Endothelial cell of umbilical vein (primary cell): ENCODE measurements around the gene ING1. TPM values are rescaled to one million over a fixed set of nuclear protein-coding genes. Genes with fewer than 3 reads are reported as not detected.

ENCODE experiments used
- BruUV-seq: library from RNA; stranded (reverse); fragments of 400-500 nt; replicated peaks from 2 replicates; lab custom pipeline; 2021; lab: Mats Ljungman, UMichigan
- CTCF ChIA-PET: fragments of 300-600, 350-600 bp; sonication (Branson Sonifier 250); formaldehyde crosslinking; loops from one replicate; lab custom pipeline; 2021; ENCODE audit warnings: antibody characterized with exemption, inconsistent platforms; lab: Charles Lee
- POLR2A ChIA-PET: fragments of 300-600, 350-600 bp; sonication (Branson Sonifier 250); formaldehyde crosslinking; loops from one replicate; lab custom pipeline; 2021; ENCODE audit warnings: antibody characterized with exemption, inconsistent platforms; lab: Charles Lee
- DNase-seq: peaks from one replicate; pipeline ENCODE4 v3.0.0-alpha.2; 2011; ENCODE audit warnings: low read depth, low spot score
- FAIRE-seq: peaks from 2 replicates; lab custom pipeline; 2011; peaks lifted over from hg19 to GRCh38; lab: Jason Lieb, UNC
- H2AFZ ChIP-seq: 2 replicates; pipeline ENCODE4 v1.6.0; 2012; ENCODE audit warnings: low read depth, low read length, control low read depth, inconsistent platforms
- H3K27ac ChIP-seq: 2 replicates; pipeline ENCODE4 v1.5.1; 2011; ENCODE audit warnings: low read depth, mild to moderate bottlenecking, control low read depth, low read length, moderate library complexity; ENCODE audit not compliant: insufficient read depth
- H3K27me3 ChIP-seq, 2 experiments: 2 replicates each; pipeline versions ENCODE4 v1.6.0 to v1.6.1; 2011; ENCODE audit warnings: low read length in 2 of 2, mixed read lengths in 1 of 2; ENCODE audit not compliant: control insufficient read depth in 2 of 2, insufficient read depth in 2 of 2
- H3K36me3 ChIP-seq, 2 experiments: 2 replicates in 1 of 2; 3 replicates in 1 of 2; pipeline ENCODE4 v1.5.1; 2011; ENCODE audit warnings: low read length in 2 of 2, mild to moderate bottlenecking in 1 of 2, moderate library complexity in 1 of 2; ENCODE audit not compliant: control insufficient read depth in 2 of 2, insufficient read depth in 2 of 2; ENCODE audit errors: extremely low read depth in 1 of 2
- H3K4me1 ChIP-seq: 3 replicates; pipeline ENCODE4 v1.5.1; 2011; ENCODE audit warnings: mild to moderate bottlenecking, low read length; ENCODE audit not compliant: control insufficient read depth, insufficient read depth; ENCODE audit errors: extremely low read depth
- H3K4me2 ChIP-seq: 2 replicates; pipeline ENCODE4 v1.6.1; 2011; ENCODE audit warnings: low read length, control low read depth, mixed read lengths; ENCODE audit not compliant: insufficient read depth
- H3K4me3 ChIP-seq, 3 experiments: fragments of 200-600 bp in 1 of 3; sonication (generic), shearing (Covaris generic) in 1 of 3; replicated peaks in 1 of 3; 2 replicates each; pipeline ENCODE4 v1.5.1; 2011 to 2016; ENCODE audit warnings: control low read depth in 3 of 3, low read length in 3 of 3, mild to moderate bottlenecking in 2 of 3, inconsistent platforms in 1 of 3, low read depth in 1 of 3, moderate library complexity in 1 of 3; ENCODE audit not compliant: insufficient read depth in 1 of 3
- H3K79me2 ChIP-seq: 2 replicates; pipeline ENCODE4 v1.6.0; 2012; ENCODE audit warnings: low read length, inconsistent platforms; ENCODE audit not compliant: control insufficient read depth, insufficient read depth
- H3K9ac ChIP-seq: replicated peaks from 2 replicates; pipeline ENCODE3; 2011; ENCODE audit warnings: low read length, control low read depth; ENCODE audit not compliant: insufficient read depth; ENCODE audit errors: extremely low read depth
- H3K9me1 ChIP-seq: replicated peaks from 3 replicates; pipeline ENCODE4 v1.6.0; 2011; ENCODE audit warnings: mild to moderate bottlenecking, low read length; ENCODE audit not compliant: control insufficient read depth, insufficient read depth; ENCODE audit errors: extremely low read depth
- H3K9me3 ChIP-seq: replicated peaks from 2 replicates; pipeline ENCODE4 v1.5.1; 2012; ENCODE audit warnings: low read length, inconsistent platforms; ENCODE audit not compliant: control insufficient read depth, insufficient read depth
- H4K20me1 ChIP-seq: replicated peaks from 2 replicates; pipeline ENCODE3; 2011; ENCODE audit warnings: mild to moderate bottlenecking, low read length; ENCODE audit not compliant: control insufficient read depth, insufficient read depth; ENCODE audit errors: extremely low read depth
- CTCF ChIP-seq, 2 donors: IDR thresholded peaks; 1 replicate in 1 of 2; 2 replicates in 1 of 2; pipeline ENCODE4 v1.5.1; 2011; ENCODE audit warnings: low read length in 2 of 2, mild to moderate bottlenecking in 2 of 2, moderate library complexity in 2 of 2, control low read depth in 1 of 2, inconsistent platforms in 1 of 2, low read depth in 1 of 2; ENCODE audit not compliant: insufficient read depth in 1 of 2; ENCODE audit errors: extremely low read depth in 1 of 2
- EZH2 ChIP-seq: IDR thresholded peaks from 2 replicates; pipeline ENCODE4 v1.6.1; 2012; ENCODE audit warnings: borderline replicate concordance, low read depth, mild to moderate bottlenecking, moderate library complexity, low read length, inconsistent platforms; ENCODE audit not compliant: severe bottlenecking
- FOS ChIP-seq: IDR thresholded peaks from 2 replicates; pipeline ENCODE4 v1.6.1; 2011; ENCODE audit warnings: mild to moderate bottlenecking, low read length, moderate library complexity, borderline replicate concordance; ENCODE audit not compliant: insufficient read depth
- GATA2 ChIP-seq: IDR thresholded peaks from 2 replicates; pipeline ENCODE4 v1.7.0; 2011; ENCODE audit warnings: low read depth, mild to moderate bottlenecking, moderate library complexity, mixed read lengths, low read length; ENCODE audit not compliant: insufficient read length, insufficient read depth
- JUN ChIP-seq: IDR thresholded peaks from 2 replicates; pipeline ENCODE4 v1.6.1; 2011; ENCODE audit warnings: borderline replicate concordance, low read depth; ENCODE audit not compliant: insufficient read length, insufficient read depth
- MAX ChIP-seq: IDR thresholded peaks from 2 replicates; pipeline ENCODE4 v1.6.1; 2011; ENCODE audit not compliant: insufficient read depth, insufficient read length
- MYC ChIP-seq: IDR thresholded peaks from one replicate; pipeline ENCODE4 v1.6.1; 2011; ENCODE audit warnings: mild to moderate bottlenecking, low read depth, low read length
- POLR2A ChIP-seq: IDR thresholded peaks from 2 replicates; pipeline ENCODE4 v1.6.1; 2012; ENCODE audit warnings: low read depth, mild to moderate bottlenecking, control low read depth, low read length
- POLR2AphosphoS5 ChIP-seq: IDR thresholded peaks from 2 replicates; pipeline ENCODE4 v1.6.1; 2012; ENCODE audit warnings: low read depth, mild to moderate bottlenecking, control low read depth, low read length, moderate library complexity; ENCODE audit not compliant: insufficient read depth
- dilution Hi-C: fragments of 300-500 bp; cut with MboI; formaldehyde crosslinking; loops from one replicate; pipeline ENCODE4 v1.15.0; 2019; ENCODE audit warnings: low sequenced_read_pairs; ENCODE audit not compliant: extremely low pct_ligation_motif_present
- intact Hi-C: fragments of 100-400 bp; cut with micrococcal nuclease; formaldehyde crosslinking; loops from one replicate; pipeline ENCODE4 v1.10.0; 2022
- polyA plus RNA-seq, 4 experiments: library from polyadenylated mRNA; depleted of rRNA in 3 of 4; stranded (reverse) in 3 of 4; unstranded in 1 of 4; fragments of >200 nt; gene quantifications; 2 replicates each; pipeline versions ENCODE4 v1.2.1 to v1.2.3, GENCODE V29; 2011 to 2012; ENCODE audit warnings: missing spikeins in 1 of 4
- total RNA-seq: library from RNA; stranded (reverse); gene quantifications from 2 replicates; pipeline ENCODE4 v1.2.3, GENCODE V29; 2021

The ING1 gene
- total and polyA plus RNA-seq, 2 donors (not counting 3 experiments of a cell fraction or from before 2014, with no cell fraction given) = 10.4 to 10.9 TPM

- CTCF ChIA-PET = interaction anchor here (1.4 kb wide), 1 partner anchor 8 kb away, joined by 7 read pairs; no protein-coding TSS in a partner anchor
- H3K27ac ChIP-seq = no peak overlapping the region
- no peaks in the 10 kb centered on the region for H4K20me1 ChIP-seq
- peaks cover 6 to 13% of the 10 kb centered on the region in 2 experiments for H3K36me3 ChIP-seq
- dilution Hi-C loops = no loop called here
- no peaks in the 10 kb centered on the region for H3K27me3 ChIP-seq
- POLR2A ChIA-PET = no interaction called here
- H3K9me3 ChIP-seq = no peaks in the 10 kb centered on the region
- TF ChIP-seq GATA2 = no peak
- no peak for TF ChIP-seq MAX
- no peak for TF ChIP-seq POLR2A
- TF ChIP-seq EZH2 = no peak
- no peak for TF ChIP-seq POLR2AphosphoS5
- intact Hi-C loops = no loop called here
- BruUV-seq = no TSS peak
- H3K79me2 ChIP-seq = no peaks in the 10 kb centered on the region
- H3K4me3 ChIP-seq = no peak overlapping the region
- no peak overlapping the region for H2AFZ ChIP-seq
- FAIRE-seq (no peak), DNase-seq (no peak)
- H3K9me1 ChIP-seq = no peaks in the 10 kb centered on the region
- H3K4me2 ChIP-seq = no peak overlapping the region
- no peaks in the 10 kb centered on the region for H3K4me1 ChIP-seq
- no peak overlapping the region for H3K9ac ChIP-seq
Observed at GRCh38 chr13:110689041-110689440, 24.5 kb upstream of the ING1 start.

- no peak overlapping the region for H3K4me2 ChIP-seq
- H4K20me1 ChIP-seq = no peaks in the 10 kb centered on the region
- dilution Hi-C loops (no loop called here), intact Hi-C loops (no loop called here)
- no peak overlapping the region for H3K9ac ChIP-seq
- H3K27me3 ChIP-seq = no peaks in the 10 kb centered on the region
- CTCF ChIA-PET = interaction anchor here (1.4 kb wide), 1 partner anchor 9 kb away, joined by 7 read pairs; no protein-coding TSS in a partner anchor
- peaks cover 2 to 13% of the 10 kb centered on the region in 2 experiments for H3K36me3 ChIP-seq
- H3K4me3 ChIP-seq = no peak overlapping the region
- POLR2A ChIA-PET = no interaction called here
- no peak overlapping the region for H2AFZ ChIP-seq
- H3K9me3 ChIP-seq = no peaks in the 10 kb centered on the region
- no peaks in the 10 kb centered on the region for H3K79me2 ChIP-seq
- no peaks in the 10 kb centered on the region for H3K4me1 ChIP-seq
- no peaks in the 10 kb centered on the region for H3K9me1 ChIP-seq
- no peak overlapping the region for H3K27ac ChIP-seq
- BruUV-seq = no TSS peak
- DNase-seq (no peak), FAIRE-seq (no peak)
- TF ChIP-seq GATA2 (no peak), MYC (no peak), POLR2AphosphoS5 (no peak), FOS (no peak), MAX (no peak), EZH2 (no peak), JUN (no peak), POLR2A (no peak), CTCF (IDR thresholded peaks at IDR 0.05; ENCODE audit: extremely low read depth in 1 of 2, insufficient read depth in 1 of 2, low read depth in 1 of 2, low read length in 2 of 2) (no peak)
Observed at GRCh38 chr13:110689711-110690110, 23.8 kb upstream of the ING1 start.
